ENCODE data around the gene OR4E1.
"Not testable (repeated sequence)": the region's sequence is repeated elsewhere in the genome, so short reads cannot be mapped to it uniquely, and the experiment has no call there.

Gene OR4E1

GRCh38 chr14:21673718-21674117 is at the start of gene OR4E1:
Gene OR4E1, minus strand, starts transcription at chr14:21673818. Its CDS starts 2,883 bp downstream, at chr14:21670935.
- H3K27me3 Mint-ChIP-seq (ENCODE audit: low read depth) = peaks cover 26% of the 10 kb centered on the region
- H3K4me1 Mint-ChIP-seq (ENCODE audit: low read depth) = no peaks in the 10 kb centered on the region
- H3K4me3 Mint-ChIP-seq = no peak within 1 kb of the TSS
- no peaks in the 10 kb centered on the region for H3K36me3 Mint-ChIP-seq (ENCODE audit: low read depth)
- no peak within 1 kb of the TSS for H3K27ac Mint-ChIP-seq
- H3K9me3 Mint-ChIP-seq = peaks cover 6% of the 10 kb centered on the region

GRCh38 chr14:21721504-21721903 is 47.9 kb upstream of the OR4E1 start:
- H3K27me3 Mint-ChIP-seq (ENCODE audit: low read depth) = peaks cover 43% of the 10 kb centered on the region
- H3K4me3 Mint-ChIP-seq = no peak overlapping the region
- H3K27ac Mint-ChIP-seq = no peak overlapping the region
- no peaks in the 10 kb centered on the region for H3K4me1 Mint-ChIP-seq (ENCODE audit: low read depth)
- H3K36me3 Mint-ChIP-seq (ENCODE audit: low read depth) = no peaks in the 10 kb centered on the region
- H3K9me3 Mint-ChIP-seq = no peaks in the 10 kb centered on the region

GRCh38 chr14:21719841-21720240 is 46.2 kb upstream of the OR4E1 start:
- Mint-ChIP-seq H3K4me3 (no peak overlapping the region), H3K27ac (no peak overlapping the region), H3K4me1 (ENCODE audit: low read depth) (no peaks in the 10 kb centered on the region), H3K9me3 (no peaks in the 10 kb centered on the region), H3K27me3 (ENCODE audit: low read depth) (peaks cover 34% of the 10 kb centered on the region), H3K36me3 (ENCODE audit: low read depth) (no peaks in the 10 kb centered on the region)

- H3K9me3 Mint-ChIP-seq = no peaks in the 10 kb centered on the region
- peak overlapping the region; percentile 46 for H3K27ac Mint-ChIP-seq
- peaks cover 2% of the 10 kb centered on the region for H3K36me3 Mint-ChIP-seq (ENCODE audit: low read depth)
- H3K27me3 Mint-ChIP-seq (ENCODE audit: low read depth) = peaks cover 38% of the 10 kb centered on the region
- H3K4me3 Mint-ChIP-seq = peak overlapping the region; percentile 18
- H3K4me1 Mint-ChIP-seq (ENCODE audit: low read depth) = no peaks in the 10 kb centered on the region
Measured at GRCh38 chr14:21714318-21714929, 40.8 kb upstream of the OR4E1 start.

- Mint-ChIP-seq H3K27ac (peak overlapping the region; percentile 68), H3K4me1 (ENCODE audit: low read depth) (no peaks in the 10 kb centered on the region), H3K36me3 (ENCODE audit: low read depth) (peaks cover 2% of the 10 kb centered on the region), H3K9me3 (no peaks in the 10 kb centered on the region), H3K27me3 (ENCODE audit: low read depth) (peaks cover 26% of the 10 kb centered on the region), H3K4me3 (peak overlapping the region; percentile 76)
Measured at GRCh38 chr14:21712036-21712435, 38.4 kb upstream of the OR4E1 start.

DNA sequence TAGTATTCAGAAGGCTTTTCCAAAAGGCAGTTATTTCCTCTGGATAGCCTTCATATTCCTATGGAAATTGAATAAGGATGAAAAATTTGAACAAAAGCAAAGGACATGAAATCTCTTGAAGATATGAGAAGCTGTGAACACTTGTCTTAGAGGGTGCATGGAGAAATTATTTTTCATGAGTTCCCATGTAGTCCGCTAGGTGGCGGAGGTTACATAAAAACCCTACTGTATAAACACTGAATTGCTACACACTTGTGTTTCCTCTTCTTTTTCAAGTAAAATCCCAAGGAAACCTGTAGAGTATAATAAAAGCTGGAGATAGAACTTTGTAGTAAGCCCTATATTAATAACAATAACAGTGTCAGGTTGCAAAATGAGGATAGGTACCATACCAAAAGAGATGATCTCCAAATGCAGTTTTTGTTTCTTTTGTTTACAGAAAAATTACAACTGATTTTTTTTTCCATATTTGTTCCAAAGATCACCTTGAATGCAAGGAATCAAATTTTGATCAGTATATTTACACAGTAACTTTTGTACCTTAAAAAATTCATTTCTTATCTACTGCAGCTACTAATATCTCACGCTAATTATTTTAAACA is 37.8 kb upstream of the OR4E1 start:
- Mint-ChIP-seq H3K27ac (peak overlapping the region; percentile 41), H3K4me1 (ENCODE audit: low read depth) (no peaks in the 10 kb centered on the region), H3K27me3 (ENCODE audit: low read depth) (peaks cover 26% of the 10 kb centered on the region), H3K4me3 (no peak overlapping the region), H3K9me3 (no peaks in the 10 kb centered on the region), H3K36me3 (ENCODE audit: low read depth) (peaks cover 2% of the 10 kb centered on the region)

DNA sequence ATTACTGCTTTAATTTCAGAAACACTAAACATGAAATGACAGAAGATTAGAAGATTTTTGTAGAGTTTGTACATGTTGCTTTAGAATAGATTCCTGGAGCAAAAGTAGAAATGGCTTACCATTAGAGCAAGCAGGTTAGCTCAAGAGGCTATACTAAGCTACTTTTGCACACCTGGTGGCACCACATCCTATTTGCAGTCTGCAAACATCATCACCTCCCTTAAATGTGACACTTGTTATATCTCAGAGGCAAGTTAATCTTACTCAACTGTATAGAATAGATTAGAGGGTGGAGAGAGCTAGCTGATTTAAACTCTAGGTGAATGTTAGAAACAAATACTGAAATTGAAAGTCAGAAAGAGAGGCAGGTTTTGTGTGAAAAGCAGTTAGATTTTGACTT is 30.7 kb upstream of the OR4E1 start:
- Mint-ChIP-seq H3K27me3 (ENCODE audit: low read depth) (peaks cover 18% of the 10 kb centered on the region), H3K4me3 (no peak overlapping the region), H3K9me3 (no peaks in the 10 kb centered on the region), H3K27ac (no peak overlapping the region), H3K4me1 (ENCODE audit: low read depth) (peaks cover 7% of the 10 kb centered on the region), H3K36me3 (ENCODE audit: low read depth) (no peaks in the 10 kb centered on the region)

DNA sequence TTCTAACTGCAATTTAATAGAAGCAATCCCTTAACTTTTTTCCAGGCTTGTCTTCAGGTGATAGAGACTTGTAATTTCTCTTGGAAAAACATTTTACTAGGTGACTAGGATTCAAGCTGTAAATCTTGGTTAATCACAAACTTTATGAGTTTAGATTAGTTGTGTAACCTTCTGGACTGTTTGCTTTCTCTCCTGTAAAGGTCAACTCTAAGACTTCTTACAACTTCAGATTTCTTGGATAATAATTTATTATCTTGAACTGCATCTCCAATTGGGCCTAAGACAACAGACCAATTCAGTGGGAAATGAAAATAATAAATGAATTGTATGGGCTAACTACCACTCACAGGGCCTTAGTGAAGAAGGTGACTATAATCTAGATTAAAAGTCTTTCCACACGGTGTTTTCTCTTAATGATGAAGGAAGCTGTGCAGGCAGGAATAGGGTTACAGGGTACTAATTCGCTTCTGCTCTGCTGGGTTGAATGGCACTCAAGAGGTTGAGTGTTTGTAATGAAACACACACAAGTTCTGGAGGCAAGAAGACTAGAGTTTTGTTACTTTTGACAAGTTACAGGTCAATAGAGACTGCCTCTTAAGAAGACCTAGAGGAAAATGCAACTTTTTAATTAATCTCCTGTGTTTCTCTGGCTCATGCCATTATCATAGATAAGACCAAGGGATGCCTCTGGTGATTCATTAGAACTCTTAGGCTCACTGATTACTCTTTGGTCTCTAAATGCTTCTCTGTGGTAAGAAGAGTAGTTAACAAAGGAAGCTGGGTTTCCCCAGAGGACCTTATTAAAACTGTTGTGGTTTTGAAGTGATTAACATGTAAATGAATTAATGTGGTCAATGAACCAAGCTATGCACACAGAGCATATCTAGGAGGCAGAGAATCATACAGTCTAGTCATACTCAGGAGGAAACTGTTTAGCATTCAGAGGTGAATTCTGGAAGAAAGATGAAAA is 30.0 kb upstream of the OR4E1 start:
- H3K36me3 Mint-ChIP-seq (ENCODE audit: low read depth) = no peaks in the 10 kb centered on the region
- H3K27ac Mint-ChIP-seq = no peak overlapping the region
- no peak overlapping the region for H3K4me3 Mint-ChIP-seq
- H3K4me1 Mint-ChIP-seq (ENCODE audit: low read depth) = peaks cover 7% of the 10 kb centered on the region
- no peaks in the 10 kb centered on the region for H3K9me3 Mint-ChIP-seq
- H3K27me3 Mint-ChIP-seq (ENCODE audit: low read depth) = peaks cover 11% of the 10 kb centered on the region

- no peak overlapping the region for H3K27ac Mint-ChIP-seq
- H3K9me3 Mint-ChIP-seq = no peaks in the 10 kb centered on the region
- H3K4me1 Mint-ChIP-seq (ENCODE audit: low read depth) = peaks cover 7% of the 10 kb centered on the region
- H3K4me3 Mint-ChIP-seq = no peak overlapping the region
- no peaks in the 10 kb centered on the region for H3K36me3 Mint-ChIP-seq (ENCODE audit: low read depth)
- H3K27me3 Mint-ChIP-seq (ENCODE audit: low read depth) = peaks cover 11% of the 10 kb centered on the region
Measured at GRCh38 chr14:21702316-21702715, 28.7 kb upstream of the OR4E1 start.

- Mint-ChIP-seq H3K4me3 (no peak overlapping the region), H3K27ac (no peak overlapping the region), H3K27me3 (ENCODE audit: low read depth) (peaks cover 3% of the 10 kb centered on the region), H3K36me3 (ENCODE audit: low read depth) (no peaks in the 10 kb centered on the region), H3K9me3 (no peaks in the 10 kb centered on the region), H3K4me1 (ENCODE audit: low read depth) (peaks cover 7% of the 10 kb centered on the region)
Measured at GRCh38 chr14:21699551-21699950, 25.9 kb upstream of the OR4E1 start.

DNA sequence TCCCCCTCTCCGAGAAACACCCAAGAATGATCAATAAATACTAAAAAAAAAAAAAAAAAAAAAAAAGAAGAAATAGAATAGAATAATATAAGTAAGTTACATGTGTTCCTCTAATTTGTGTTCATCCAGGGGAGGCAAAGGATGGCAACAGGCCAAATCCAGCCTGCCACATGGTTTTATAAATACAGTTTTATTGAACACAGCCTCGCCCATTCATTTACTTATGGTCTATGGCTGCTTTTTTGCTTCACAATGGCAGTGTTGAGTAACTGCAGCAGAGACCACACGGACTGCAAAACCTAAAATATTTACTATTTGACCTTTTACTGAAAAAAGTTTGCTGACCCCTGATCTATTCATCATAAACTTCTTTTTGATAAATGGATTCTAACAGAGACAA is 24.9 kb upstream of the OR4E1 start:
- not testable (repeated sequence) for H3K36me3 Mint-ChIP-seq (ENCODE audit: low read depth); H3K27me3 Mint-ChIP-seq (ENCODE audit: low read depth); H3K9me3 Mint-ChIP-seq; H3K4me3 Mint-ChIP-seq; H3K4me1 Mint-ChIP-seq (ENCODE audit: low read depth); H3K27ac Mint-ChIP-seq

DNA sequence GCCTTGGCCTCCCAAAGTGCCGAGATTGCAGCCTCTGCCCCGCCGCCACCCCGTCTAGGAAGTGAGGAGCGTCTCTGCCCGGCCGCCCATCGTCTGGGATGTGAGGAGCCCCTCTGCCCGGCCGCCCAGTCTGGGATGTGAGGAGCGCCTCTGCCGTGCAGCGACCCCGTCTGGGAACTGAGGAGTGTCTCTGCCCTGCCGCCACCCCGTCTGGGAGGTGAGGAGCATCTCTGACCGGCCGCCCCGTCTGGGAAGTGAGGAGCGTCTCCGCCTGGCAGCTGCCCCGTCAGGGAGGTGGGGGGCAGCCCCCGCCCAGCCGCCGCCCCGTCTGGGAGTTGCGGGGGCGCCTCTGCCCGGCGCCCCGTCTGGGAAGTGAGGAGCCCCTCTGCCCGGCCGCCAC is 24.0 kb upstream of the OR4E1 start:
- not testable (repeated sequence) for H3K9me3 Mint-ChIP-seq; H3K27me3 Mint-ChIP-seq (ENCODE audit: low read depth); H3K4me1 Mint-ChIP-seq (ENCODE audit: low read depth); H3K27ac Mint-ChIP-seq; H3K36me3 Mint-ChIP-seq (ENCODE audit: low read depth); H3K4me3 Mint-ChIP-seq

DNA sequence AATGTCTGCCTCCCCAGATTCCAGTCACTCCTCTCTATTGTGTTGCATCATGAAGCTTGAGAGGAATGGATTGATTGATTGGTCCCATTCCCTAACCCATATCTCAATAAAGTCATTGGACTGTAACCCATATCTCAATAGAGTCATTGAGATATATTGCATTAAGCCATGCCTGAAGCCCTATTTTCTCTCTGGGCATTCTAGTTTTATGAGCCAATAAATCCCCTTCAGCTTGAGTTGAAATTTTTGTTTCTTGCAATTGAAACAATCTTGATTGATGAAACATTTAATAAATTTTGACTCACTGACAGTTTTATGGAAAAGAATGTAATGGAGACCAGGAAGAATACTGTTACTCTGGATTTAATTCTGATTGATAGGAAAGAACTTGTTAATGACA is 20.8 kb upstream of the OR4E1 start:
- Mint-ChIP-seq H3K4me1 (ENCODE audit: low read depth) (no peaks in the 10 kb centered on the region), H3K36me3 (ENCODE audit: low read depth) (no peaks in the 10 kb centered on the region), H3K27me3 (ENCODE audit: low read depth) (peaks cover 11% of the 10 kb centered on the region), H3K9me3 (no peaks in the 10 kb centered on the region), H3K4me3 (no peak overlapping the region), H3K27ac (no peak overlapping the region)

- H3K4me3 Mint-ChIP-seq = no peak overlapping the region
- H3K4me1 Mint-ChIP-seq (ENCODE audit: low read depth) = no peaks in the 10 kb centered on the region
- no peaks in the 10 kb centered on the region for H3K9me3 Mint-ChIP-seq
- H3K27me3 Mint-ChIP-seq (ENCODE audit: low read depth) = peaks cover 16% of the 10 kb centered on the region
- H3K36me3 Mint-ChIP-seq (ENCODE audit: low read depth) = no peaks in the 10 kb centered on the region
- H3K27ac Mint-ChIP-seq = no peak overlapping the region
Measured at GRCh38 chr14:21686468-21686867, 12.8 kb upstream of the OR4E1 start.

DNA sequence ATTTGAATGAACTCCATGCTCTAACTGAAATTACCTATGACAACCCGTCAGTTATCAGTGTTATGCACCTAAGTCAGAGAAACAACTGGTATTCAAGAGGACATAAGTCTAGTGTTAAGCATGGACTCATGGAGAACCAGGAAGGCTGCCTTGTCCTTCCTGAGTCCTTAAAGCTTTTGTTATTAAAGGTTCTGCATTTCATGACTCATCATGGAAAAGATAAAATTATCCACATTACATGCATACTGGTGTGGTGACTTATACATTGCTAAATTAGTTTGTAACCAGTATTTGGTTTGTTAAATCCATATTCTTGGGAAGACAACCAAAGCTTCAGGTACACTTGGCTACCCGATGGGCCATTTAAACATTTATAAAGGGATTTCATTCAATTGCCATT is 6.5 kb upstream of the OR4E1 start:
- H3K9me3 Mint-ChIP-seq = peaks cover 6% of the 10 kb centered on the region
- peaks cover 14% of the 10 kb centered on the region for H3K27me3 Mint-ChIP-seq (ENCODE audit: low read depth)
- H3K27ac Mint-ChIP-seq = no peak overlapping the region
- no peaks in the 10 kb centered on the region for H3K4me1 Mint-ChIP-seq (ENCODE audit: low read depth)
- no peaks in the 10 kb centered on the region for H3K36me3 Mint-ChIP-seq (ENCODE audit: low read depth)
- H3K4me3 Mint-ChIP-seq = no peak overlapping the region
